Progenitor cell of endocrine pancreas (in vitro differentiated cells): ENCODE results near the gene FREY1. TPM values are rescaled to one million over a fixed set of nuclear protein-coding genes. Genes with fewer than 3 reads are reported as not detected.

Source experiments
- DNase-seq: peaks from one replicate; pipeline ENCODE4 v3.0.0; 2021; ENCODE audit warnings: low spot score; ENCODE audit not compliant: unreplicated experiment
- H3K27ac Mint-ChIP-seq: 2 replicates; pipeline ENCODE4 v1.8.0; 2021; ENCODE audit warnings: mild to moderate bottlenecking, moderate library complexity, mixed read lengths
- H3K27me3 Mint-ChIP-seq: 2 replicates; pipeline ENCODE4 v1.8.0; 2021; ENCODE audit warnings: mixed read lengths
- H3K36me3 Mint-ChIP-seq: 2 replicates; pipeline ENCODE4 v1.8.0; 2022; ENCODE audit warnings: mixed read lengths; ENCODE audit not compliant: insufficient read depth
- H3K4me1 Mint-ChIP-seq: 2 replicates; pipeline ENCODE4 v1.8.0; 2021; ENCODE audit warnings: low read depth, mixed read lengths
- H3K4me3 Mint-ChIP-seq: 2 replicates; pipeline ENCODE4 v1.8.0; 2021; ENCODE audit warnings: low read depth, mild to moderate bottlenecking, moderate library complexity, mixed read lengths
- H3K9me3 Mint-ChIP-seq: 2 replicates; pipeline ENCODE4 v1.8.0; 2021; ENCODE audit warnings: low read depth, mixed read lengths
- CTCF ChIP-seq: fragments of 200-600 bp; sonication (generic); IDR thresholded peaks from one replicate; pipeline ENCODE4 v1.5.0; 2021; ENCODE audit warnings: antibody characterized with exemption, mild to moderate bottlenecking; ENCODE audit not compliant: unreplicated experiment
- total RNA-seq: library from RNA; stranded (reverse); gene quantifications from 2 replicates; pipeline ENCODE4 v1.2.1, GENCODE V29; 2021

The FREY1 gene
- total RNA-seq, 1 donor from 2014 or later = 3.7 TPM

GRCh38 chr11:45917623-45918330, 10.7 kb upstream of the FREY1 start, which contains the start of gene PEX16:
Gene PEX16 (minus strand): TSS chr11:45917877. CDS start chr11:45917811, 66 bp downstream.
- Mint-ChIP-seq H3K9me3 (no peaks in the 10 kb centered on the region), H3K4me3 (peak within 1 kb of the TSS; percentile 95), H3K4me1 (peaks cover 22% of the 10 kb centered on the region), H3K27ac (peak within 1 kb of the TSS; percentile 98), H3K27me3 (no peaks in the 10 kb centered on the region), H3K36me3 (no peaks in the 10 kb centered on the region)
- TF ChIP-seq CTCF = no peak
- peak; percentile 85 for DNase-seq

- no peak for DNase-seq
Observed at GRCh38 chr11:45917286-45917622, 10.2 kb upstream of the FREY1 start.

GRCh38 chr11:45915446-45915845, 8.4 kb upstream of the FREY1 start:
- H3K27me3 Mint-ChIP-seq = no peaks in the 10 kb centered on the region
- H3K9me3 Mint-ChIP-seq = no peaks in the 10 kb centered on the region
- no peak overlapping the region for H3K4me3 Mint-ChIP-seq
- peaks cover 14% of the 10 kb centered on the region for H3K4me1 Mint-ChIP-seq
- no peak overlapping the region for H3K27ac Mint-ChIP-seq
- no peak for TF ChIP-seq CTCF
- DNase-seq = no peak
- H3K36me3 Mint-ChIP-seq = no peaks in the 10 kb centered on the region

More at GRCh38 chr11:45917286-45917622, 10.2 kb upstream of the FREY1 start:
- H3K4me1 Mint-ChIP-seq = peaks cover 22% of the 10 kb centered on the region
- peak overlapping the region; percentile 98 for H3K27ac Mint-ChIP-seq
- no peaks in the 10 kb centered on the region for H3K36me3 Mint-ChIP-seq
- no peaks in the 10 kb centered on the region for H3K27me3 Mint-ChIP-seq
- no peak for TF ChIP-seq CTCF
- H3K4me3 Mint-ChIP-seq = peak overlapping the region; percentile 95
- H3K9me3 Mint-ChIP-seq = no peaks in the 10 kb centered on the region

- no peak for DNase-seq
- no peaks in the 10 kb centered on the region for H3K27me3 Mint-ChIP-seq
- no peaks in the 10 kb centered on the region for H3K9me3 Mint-ChIP-seq
- H3K4me1 Mint-ChIP-seq = peaks cover 10% of the 10 kb centered on the region
- no peak for TF ChIP-seq CTCF
- H3K27ac Mint-ChIP-seq = no peak overlapping the region
- H3K4me3 Mint-ChIP-seq = no peak overlapping the region
- H3K36me3 Mint-ChIP-seq = no peaks in the 10 kb centered on the region
Observed at GRCh38 chr11:45913942-45914635, 7.0 kb upstream of the FREY1 start.

- H3K4me1 Mint-ChIP-seq = peaks cover 9% of the 10 kb centered on the region
- H3K4me3 Mint-ChIP-seq = no peak overlapping the region
- H3K36me3 Mint-ChIP-seq = no peaks in the 10 kb centered on the region
- no peak for TF ChIP-seq CTCF
- DNase-seq = no peak
- no peaks in the 10 kb centered on the region for H3K9me3 Mint-ChIP-seq
- no peak overlapping the region for H3K27ac Mint-ChIP-seq
- H3K27me3 Mint-ChIP-seq = no peaks in the 10 kb centered on the region
Observed at GRCh38 chr11:45913514-45913913, 6.4 kb upstream of the FREY1 start.
